VCaP (cell line): ENCODE data around the gene KIAA0825.

Experiments
- H3K27ac ChIP-seq: fragments of 450-650 bp; 2 replicates; pipeline ENCODE4 v1.5.1; 2017
- CTCF ChIP-seq: fragments of 450-650 bp; conservative IDR thresholded peaks from 2 replicates; pipeline ENCODE4 v1.5.1; 2017; ENCODE audit warnings: mild to moderate bottlenecking, moderate library complexity

Gene KIAA0825

GRCh38 chr5:94309141-94309540 lies 309.3 kb downstream of the KIAA0825 start:
- TF ChIP-seq CTCF = no peak
- no peak overlapping the region for H3K27ac ChIP-seq

GRCh38 chr5:94308442-94308841 lies 310.0 kb downstream of the KIAA0825 start:
- H3K27ac ChIP-seq = no peak overlapping the region
- TF ChIP-seq CTCF = no peak

GRCh38 chr5:94304146-94304545 lies 314.3 kb downstream of the KIAA0825 start:
- TF ChIP-seq CTCF = no peak
- no peak overlapping the region for H3K27ac ChIP-seq

GRCh38 chr5:94288937-94289336 lies 329.5 kb downstream of the KIAA0825 start:
- H3K27ac ChIP-seq = no peak overlapping the region
- TF ChIP-seq CTCF = no peak

- no peak for TF ChIP-seq CTCF
- H3K27ac ChIP-seq = no peak overlapping the region
These were observed 332.4 kb downstream of the KIAA0825 start for GRCh38 chr5:94285984-94286383.

GRCh38 chr5:94283093-94283492 lies 335.3 kb downstream of the KIAA0825 start:
- no peak overlapping the region for H3K27ac ChIP-seq
- no peak for TF ChIP-seq CTCF

- no peak overlapping the region for H3K27ac ChIP-seq
- no peak for TF ChIP-seq CTCF
These were observed 337.1 kb downstream of the KIAA0825 start for GRCh38 chr5:94281236-94281801.
